Body of pancreas (tissue), 4 donors: ENCODE data around the gene MDFIC2. TPM values are rescaled to one million over a fixed set of nuclear protein-coding genes. Genes with fewer than 3 reads are reported as not detected.
A peak's percentile ranks its signal among the peaks of the same experiment; 100 is the strongest.

Experiments
- ATAC-seq: fragments of 150-250 bp; one replicate; pipeline ENCODE4 v1.9.1; 2016
- DNase-seq, 4 donors: peaks; one replicate each; pipeline ENCODE4 v3.0.0-alpha.2; 2019
- H3K27ac ChIP-seq, 4 donors: fragments of 200-600 bp; sonication (generic); 1 replicate in 3 of 4; 2 replicates in 1 of 4; pipeline versions ENCODE4 v1.5.1 to v1.6.1; 2016 to 2019; ENCODE audit warnings: mild to moderate bottlenecking in 1 of 4, mixed read lengths in 1 of 4, moderate library complexity in 1 of 4
- H3K27me3 ChIP-seq, 2 donors: fragments of 200-600 bp; sonication (generic); one replicate each; pipeline ENCODE4 v1.6.0; 2016; ENCODE audit warnings: mild to moderate bottlenecking in 1 of 2
- H3K36me3 ChIP-seq, 2 donors: fragments of 200-600 bp; sonication (generic); replicated peaks in 1 of 2; 2 replicates each; pipeline ENCODE4 v1.5.1; 2016; ENCODE audit warnings: low read depth in 2 of 2; ENCODE audit not compliant: insufficient read depth in 1 of 2
- H3K4me1 ChIP-seq: fragments of 200-600 bp; sonication (generic); one replicate; pipeline ENCODE4 v1.6.0; 2016
- H3K4me3 ChIP-seq, 2 donors: fragments of 200-600 bp; sonication (generic); 1 replicate in 1 of 2; 2 replicates in 1 of 2; pipeline ENCODE4 v1.5.1; 2016 to 2019
- H3K9me3 ChIP-seq, 3 donors: fragments of 200-600 bp; sonication (generic); 1 replicate in 2 of 3; 2 replicates in 1 of 3; pipeline ENCODE4 v1.5.1; 2016
- CTCF ChIP-seq, 7 experiments: fragments of 450-650 bp in 4 of 7; fragments of 200-600 bp in 3 of 7; sonication (generic) in 3 of 7; IDR thresholded peaks; one replicate each; pipeline ENCODE4 v1.5.1; 2016 to 2019; ENCODE audit warnings: antibody characterized with exemption in 7 of 7
- POLR2A ChIP-seq, 3 donors: fragments of 450-650 bp; IDR thresholded peaks; one replicate each; pipeline ENCODE4 v1.6.1; 2016; ENCODE audit warnings: antibody characterized with exemption in 3 of 3, mild to moderate bottlenecking in 2 of 3
- WGBS, 2 donors: methylation state at CpG; one replicate each; pipeline ENCODE4 v1.1.5; 2017; 5-methylcytosine and 5-hydroxymethylcytosine counted together
- intact Hi-C: fragments of 100-400 bp; cut with DNase I; formaldehyde crosslinking; loops from one replicate; pipeline ENCODE4 v1.15.1; 2023
- total RNA-seq, 2 donors: library from RNA; depleted of rRNA; stranded (reverse); fragments of >200 nt; gene quantifications; one replicate each; pipeline ENCODE4 v1.1.0, GENCODE V29; 2016

Gene MDFIC2
- not detected for total RNA-seq

- Histone ChIP-seq H3K27ac (no peak within 1 kb of the TSS), H3K4me3 (no peak within 1 kb of the TSS), H3K9me3 (no peaks in the 10 kb centered on the region), H3K36me3 (no peaks in the 10 kb centered on the region), H3K4me1 (no peaks in the 10 kb centered on the region), H3K27me3 (no peaks in the 10 kb centered on the region)
- intact Hi-C loops = no loop called here
- DNase-seq (no peak), ATAC-seq (no peak)
- TF ChIP-seq POLR2A (IDR thresholded peaks at IDR 0.05) (no peak), CTCF (IDR thresholded peaks at IDR 0.05) (no peak)
- 77 to 79% methylated on average over 7 of the region's 7 CpGs for WGBS, 2 donors
These were observed at the start of gene MDFIC2 for GRCh38 chr3:70312336-70312735. Gene MDFIC2 (minus strand): TSS chr3:70312638. CDS start chr3:70311973, 665 bp downstream.

GRCh38 chr3:70360979-70361760 lies 48.7 kb upstream of the MDFIC2 start:
- DNase-seq (no peak), ATAC-seq (no peak)
- Histone ChIP-seq H3K36me3 (no peaks in the 10 kb centered on the region), H3K27ac (no peak overlapping the region), H3K4me1 (no peaks in the 10 kb centered on the region), H3K27me3 (no peaks in the 10 kb centered on the region), H3K9me3 (no peaks in the 10 kb centered on the region), H3K4me3 (no peak overlapping the region)
- intact Hi-C loops = no loop called here
- TF ChIP-seq POLR2A (IDR thresholded peaks at IDR 0.05) (no peak), CTCF (IDR thresholded peaks at IDR 0.05) (no peak)
- 56 to 64% methylated on average over 9 of the region's 9 CpGs for WGBS, 2 donors

- DNase-seq (no peak), ATAC-seq (no peak)
- Histone ChIP-seq H3K4me3 (no peak overlapping the region), H3K36me3 (no peaks in the 10 kb centered on the region), H3K9me3 (no peaks in the 10 kb centered on the region), H3K27me3 (no peaks in the 10 kb centered on the region), H3K27ac (no peak overlapping the region), H3K4me1 (no peaks in the 10 kb centered on the region)
- WGBS, 2 donors = 67 to 74% methylated on average over 5 of the region's 5 CpGs
- intact Hi-C loops = no loop called here
- no peak for TF ChIP-seq POLR2A (IDR thresholded peaks at IDR 0.05)
- no peak for TF ChIP-seq CTCF (IDR thresholded peaks at IDR 0.05)
These were observed 47.3 kb upstream of the MDFIC2 start for GRCh38 chr3:70359711-70360110.

- no peaks in the 10 kb centered on the region for H3K9me3 ChIP-seq
- intact Hi-C loops = no loop called here
These were observed 46.6 kb upstream of the MDFIC2 start for GRCh38 chr3:70358978-70359580.

More at GRCh38 chr3:70358978-70359580, 46.6 kb upstream of the MDFIC2 start:
- no peak for ATAC-seq
- Histone ChIP-seq H3K4me3 (no peak overlapping the region), H3K36me3 (no peaks in the 10 kb centered on the region), H3K4me1 (no peaks in the 10 kb centered on the region), H3K27me3 (no peaks in the 10 kb centered on the region), H3K27ac (no peak overlapping the region)
- WGBS, 2 donors = 35 to 41% methylated on average over 3 of the region's 3 CpGs
- DNase-seq = peak in 3 of 4 donors; percentile 12 to 34 (median 22)
- peak; percentile 13 to 71 (median 69) for TF ChIP-seq CTCF (IDR thresholded peaks at IDR 0.05)
- TF ChIP-seq POLR2A (IDR thresholded peaks at IDR 0.05) = no peak
